K562 (cell line): ENCODE data around the gene CTNNBL1. TPM values are rescaled to one million over a fixed set of nuclear protein-coding genes. Genes with fewer than 3 reads are reported as not detected.

ENCODE experiments used
- ATAC-seq: fragments of 200-7000 bp; cut with Tn5 transposase; 3 replicates; pipeline ENCODE4 v1.9.1; 2020; ENCODE audit warnings: moderate library complexity
- BruUV-seq: library from RNA; stranded (reverse); fragments of 400-500 nt; replicated peaks from 2 replicates; lab custom pipeline; 2021; lab: Mats Ljungman, UMichigan
- CTCF ChIA-PET: fragments of 300-600 bp; formaldehyde crosslinking; extraction: SDS; loops from one replicate; lab custom pipeline; 2021; ENCODE audit warnings: low intra/inter-chr PET ratio; lab: Yijun Ruan, JAX
- POLR2A ChIA-PET: fragments of 300-600, 350-650 bp; sonication (Branson Sonifier 250); formaldehyde crosslinking; extraction: SDS; loops from one replicate; lab custom pipeline; 2021; ENCODE audit warnings: antibody characterized with exemption, inconsistent platforms; lab: Yijun Ruan, JAX
- DNase-seq, 4 experiments: peaks; one replicate each; pipeline versions ENCODE4 v3.0.0 to v3.0.0-alpha.2; 2011 to 2018; ENCODE audit warnings: low spot score in 3 of 4, mixed read lengths in 3 of 4; ENCODE audit errors: extremely low read depth in 1 of 4
- FAIRE-seq: peaks from 2 replicates; lab custom pipeline; 2011; peaks lifted over from hg19 to GRCh38; lab: Jason Lieb, UNC
- H2AFZ ChIP-seq: 2 replicates; pipeline ENCODE4 v1.6.0; 2011; ENCODE audit warnings: low read depth, low read length, control low read depth, inconsistent platforms
- H3K27ac ChIP-seq: fragments of 200-600 bp; 3 replicates; pipeline ENCODE4 v1.8.0; 2011; ENCODE audit warnings: low read depth, mild to moderate bottlenecking, control low read depth, inconsistent platforms, low read length, moderate library complexity, mixed read lengths; ENCODE audit errors: extremely low read depth
- H3K27me3 ChIP-seq, 2 experiments: fragments of 300-600 bp in 1 of 2; 2 replicates in 1 of 2; 3 replicates in 1 of 2; pipeline versions ENCODE4 v1.6.0 to v1.8.0; 2011; ENCODE audit warnings: inconsistent platforms in 2 of 2, low read length in 2 of 2, mild to moderate bottlenecking in 1 of 2, mixed read lengths in 1 of 2, moderate library complexity in 1 of 2; ENCODE audit not compliant: control insufficient read depth in 2 of 2, insufficient read depth in 2 of 2
- H3K36me3 ChIP-seq: fragments of 300-600 bp; 3 replicates; pipeline ENCODE4 v1.8.0; 2011; ENCODE audit warnings: mild to moderate bottlenecking, low read length, inconsistent platforms; ENCODE audit not compliant: control insufficient read depth, insufficient read depth
- H3K4me1 ChIP-seq, 2 experiments: fragments of 200-600 bp in 1 of 2; replicated peaks in 1 of 2; 2 replicates in 1 of 2; 3 replicates in 1 of 2; pipeline versions ENCODE4 v1.5.1 to v1.8.0; 2011; ENCODE audit warnings: inconsistent platforms in 2 of 2, low read length in 2 of 2, mild to moderate bottlenecking in 1 of 2, mixed read lengths in 1 of 2, moderate library complexity in 1 of 2; ENCODE audit not compliant: control insufficient read depth in 2 of 2, insufficient read depth in 2 of 2
- H3K4me2 ChIP-seq: 2 replicates; pipeline ENCODE4 v1.6.1; 2011; ENCODE audit warnings: low read length, control low read depth, inconsistent platforms, mixed read lengths; ENCODE audit not compliant: insufficient read depth
- H3K4me3 ChIP-seq: fragments of 200-600 bp; sonication (generic), shearing (Covaris generic); 2 replicates; pipeline ENCODE4 v1.5.1; 2016; ENCODE audit warnings: control low read depth, inconsistent platforms
- H3K79me2 ChIP-seq: fragments of 200-600 bp; 3 replicates; pipeline ENCODE4 v1.8.0; 2011; ENCODE audit warnings: low read length, inconsistent platforms; ENCODE audit not compliant: control insufficient read depth, insufficient read depth
- H3K9ac ChIP-seq, 2 experiments: 2 replicates each; pipeline versions ENCODE4 v1.6.0 to v1.6.1; 2011; ENCODE audit warnings: low read depth in 2 of 2, low read length in 2 of 2, control low read depth in 1 of 2, inconsistent platforms in 1 of 2, mild to moderate bottlenecking in 1 of 2, mixed read lengths in 1 of 2; ENCODE audit not compliant: insufficient read depth in 1 of 2
- H3K9me1 ChIP-seq: one replicate; pipeline ENCODE4 v1.6.0; 2011; ENCODE audit warnings: inconsistent platforms, mild to moderate bottlenecking, low read length, moderate library complexity; ENCODE audit not compliant: control insufficient read depth, insufficient read depth
- H3K9me3 ChIP-seq: replicated peaks from 2 replicates; pipeline ENCODE4 v1.5.1; 2011; ENCODE audit warnings: low read depth, low read length, inconsistent platforms; ENCODE audit not compliant: control insufficient read depth, insufficient read depth
- H4K20me1 ChIP-seq: replicated peaks from 2 replicates; pipeline ENCODE4 v1.6.1; 2011; ENCODE audit warnings: low read length, inconsistent platforms, mixed read lengths; ENCODE audit not compliant: control insufficient read depth, insufficient read depth
- CBFA2T2 ChIP-seq: fragments of 450-650 bp; conservative IDR thresholded peaks from 2 replicates; pipeline ENCODE4 v1.6.1; 2017; ENCODE audit warnings: mild to moderate bottlenecking
- CBX8 ChIP-seq: fragments of 200-600 bp; sonication (generic); IDR thresholded peaks from 2 replicates; pipeline ENCODE4 v1.6.1; 2012; ENCODE audit warnings: borderline replicate concordance, mixed run types, low read depth, mild to moderate bottlenecking, moderate library complexity, mixed read lengths, low read length, control low read depth, inconsistent platforms; ENCODE audit not compliant: poor library complexity, severe bottlenecking; ENCODE audit errors: extremely low read depth
- CHD2 ChIP-seq: IDR thresholded peaks from 2 replicates; pipeline ENCODE4 v1.6.1; 2011; ENCODE audit warnings: low read depth, low read length
- FOS ChIP-seq: IDR thresholded peaks from 3 replicates; pipeline ENCODE4 v1.6.1; 2011; ENCODE audit not compliant: insufficient read length; ENCODE audit errors: extremely low read depth
- FOXJ2 ChIP-seq: fragments of 200-800 bp; sonication (Bioruptor generic); IDR thresholded peaks from 2 replicates; pipeline ENCODE4 v1.6.1; 2016; ENCODE audit warnings: missing genetic modification characterization, missing compliant biosample characterization
- FOXP1 ChIP-seq: sonication (generic); formaldehyde crosslinking; IDR thresholded peaks from 2 replicates; pipeline ENCODE4 v1.8.0; 2022; ENCODE audit warnings: mild to moderate bottlenecking, missing genetic modification reagents
- TCF3 ChIP-seq: sonication (generic); formaldehyde crosslinking; IDR thresholded peaks from 2 replicates; pipeline ENCODE4 v1.4.0; 2020; ENCODE audit warnings: mild to moderate bottlenecking, missing genetic modification reagents
- WGBS: fragments of 100-300 bp; shearing (Covaris generic); methylation state at CpG from one replicate; pipeline ENCODE4 v1.1.6; 2016; ENCODE audit warnings: low coverage, mixed read lengths; ENCODE audit not compliant: insufficient coverage; ENCODE audit errors: missing lambda C conversion rate; 5-methylcytosine and 5-hydroxymethylcytosine counted together
- in situ Hi-C: fragments of 300-500 bp; cut with MboI; formaldehyde crosslinking; loops from 4 replicates; pipeline ENCODE4 v1.15.0; 2018; ENCODE audit warnings: inconsistent platforms, mixed read lengths
- intact Hi-C: fragments of 100-400 bp; cut with micrococcal nuclease; formaldehyde crosslinking; loops from 2 replicates; pipeline ENCODE4 v1.14.2; 2022
- polyA plus RNA-seq, 8 experiments: library from polyadenylated mRNA; depleted of rRNA in 4 of 8; stranded (reverse) in 5 of 8; unstranded in 3 of 8; fragments of >200 nt; fragmentation: Nextera tagmentation in 2 of 8; fragmentation: Illumina TruSeq in 1 of 8; extraction: Ambion mirVana in 2 of 8; extraction: Trizol in 1 of 8; gene quantifications; 2 replicates each; pipeline versions ENCODE4 v1.2.1 to v1.2.3, GENCODE V29; 2011 to 2014; ENCODE audit warnings: inconsistent platforms in 1 of 8, missing spikeins in 1 of 8
- total RNA-seq, 7 experiments: library from RNA; depleted of rRNA in 6 of 7; stranded (reverse); fragments of >200 nt in 6 of 7; fragmentation: Illumina TruSeq in 2 of 7; extraction: Trizol in 2 of 7; gene quantifications; 2 replicates each; pipeline versions ENCODE4 v1.2.1 to v1.2.3, GENCODE V29; 2011 to 2021; ENCODE audit warnings: low replicate concordance in 1 of 7
- TF ChIP-seq, protein P1 (sequence below): conservative IDR thresholded peaks from 2 replicates; pipeline ENCODE4 v1.6.1; 2011; ENCODE audit warnings: low read depth, mild to moderate bottlenecking, low read length; ENCODE audit not compliant: control insufficient read depth
- TF ChIP-seq, protein P2 (sequence below), 2 experiments: fragments of 450-650 bp; IDR thresholded peaks; 2 replicates each; pipeline ENCODE4 v1.6.1; 2016; ENCODE audit warnings: mild to moderate bottlenecking in 2 of 2, borderline replicate concordance in 1 of 2, low read depth in 1 of 2, moderate library complexity in 1 of 2

CTNNBL1 gene
- total and polyA plus RNA-seq, 9 of the 15 experiments (the other 6 are each of a cell fraction or from before 2014, with no cell fraction given): 32.4 to 85.6 (median 43.6) TPM

DNA sequence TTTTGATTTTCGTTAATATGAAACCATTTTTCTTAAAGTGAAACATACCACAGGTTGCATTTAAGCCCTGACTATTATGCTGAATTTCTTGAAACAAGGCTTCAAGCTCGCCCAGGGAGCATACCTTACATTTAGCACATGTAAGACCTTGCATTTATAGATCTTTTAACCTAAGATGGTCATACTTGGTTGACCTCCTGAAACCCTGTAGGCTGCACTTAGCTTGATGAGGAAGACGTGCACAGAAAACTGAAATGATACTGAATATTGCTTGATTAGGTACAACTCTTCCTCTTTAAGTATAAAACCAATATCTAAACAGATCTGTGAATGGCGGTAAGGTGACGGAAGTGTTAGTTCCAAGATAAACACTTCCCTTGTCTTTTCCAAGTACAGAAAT lies 82.2 kb downstream of the CTNNBL1 start:
- Histone ChIP-seq H3K4me1 (no peaks in the 10 kb centered on the region), H3K27ac (no peak overlapping the region), H2AFZ (no peak overlapping the region), H3K9ac (no peak overlapping the region), H3K79me2 (no peaks in the 10 kb centered on the region), H3K4me3 (no peak overlapping the region), H3K36me3 (no peaks in the 10 kb centered on the region), H3K4me2 (no peak overlapping the region), H4K20me1 (no peaks in the 10 kb centered on the region), H3K9me3 (no peaks in the 10 kb centered on the region; the same call in 1 of the 2 replicates), H3K27me3 (no peaks in the 10 kb centered on the region), H3K9me1 (no peaks in the 10 kb centered on the region)
- WGBS: 54% methylated on average over 5 of the region's 5 CpGs
- ChIA-PET POLR2A (interaction anchor here (1.4 kb wide), 1 partner anchor 13 kb away, joined by 3 read pairs; no protein-coding TSS in a partner anchor), CTCF (no interaction called here)
- ATAC-seq (no peak), FAIRE-seq (no peak), DNase-seq (no peak)
- intact Hi-C loops (no loop called here), in situ Hi-C loops (no loop called here)
- BruUV-seq: no TSS peak
- no peak for TF ChIP-seq CBFA2T2
- TF ChIP-seq, protein P1, sequence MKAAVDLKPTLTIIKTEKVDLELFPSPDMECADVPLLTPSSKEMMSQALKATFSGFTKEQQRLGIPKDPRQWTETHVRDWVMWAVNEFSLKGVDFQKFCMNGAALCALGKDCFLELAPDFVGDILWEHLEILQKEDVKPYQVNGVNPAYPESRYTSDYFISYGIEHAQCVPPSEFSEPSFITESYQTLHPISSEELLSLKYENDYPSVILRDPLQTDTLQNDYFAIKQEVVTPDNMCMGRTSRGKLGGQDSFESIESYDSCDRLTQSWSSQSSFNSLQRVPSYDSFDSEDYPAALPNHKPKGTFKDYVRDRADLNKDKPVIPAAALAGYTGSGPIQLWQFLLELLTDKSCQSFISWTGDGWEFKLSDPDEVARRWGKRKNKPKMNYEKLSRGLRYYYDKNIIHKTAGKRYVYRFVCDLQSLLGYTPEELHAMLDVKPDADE: no peak
- no peak for TF ChIP-seq FOXP1 (CRISPR knock-in tag)
- no peak for TF ChIP-seq CBX8
- TF ChIP-seq, protein P2, sequence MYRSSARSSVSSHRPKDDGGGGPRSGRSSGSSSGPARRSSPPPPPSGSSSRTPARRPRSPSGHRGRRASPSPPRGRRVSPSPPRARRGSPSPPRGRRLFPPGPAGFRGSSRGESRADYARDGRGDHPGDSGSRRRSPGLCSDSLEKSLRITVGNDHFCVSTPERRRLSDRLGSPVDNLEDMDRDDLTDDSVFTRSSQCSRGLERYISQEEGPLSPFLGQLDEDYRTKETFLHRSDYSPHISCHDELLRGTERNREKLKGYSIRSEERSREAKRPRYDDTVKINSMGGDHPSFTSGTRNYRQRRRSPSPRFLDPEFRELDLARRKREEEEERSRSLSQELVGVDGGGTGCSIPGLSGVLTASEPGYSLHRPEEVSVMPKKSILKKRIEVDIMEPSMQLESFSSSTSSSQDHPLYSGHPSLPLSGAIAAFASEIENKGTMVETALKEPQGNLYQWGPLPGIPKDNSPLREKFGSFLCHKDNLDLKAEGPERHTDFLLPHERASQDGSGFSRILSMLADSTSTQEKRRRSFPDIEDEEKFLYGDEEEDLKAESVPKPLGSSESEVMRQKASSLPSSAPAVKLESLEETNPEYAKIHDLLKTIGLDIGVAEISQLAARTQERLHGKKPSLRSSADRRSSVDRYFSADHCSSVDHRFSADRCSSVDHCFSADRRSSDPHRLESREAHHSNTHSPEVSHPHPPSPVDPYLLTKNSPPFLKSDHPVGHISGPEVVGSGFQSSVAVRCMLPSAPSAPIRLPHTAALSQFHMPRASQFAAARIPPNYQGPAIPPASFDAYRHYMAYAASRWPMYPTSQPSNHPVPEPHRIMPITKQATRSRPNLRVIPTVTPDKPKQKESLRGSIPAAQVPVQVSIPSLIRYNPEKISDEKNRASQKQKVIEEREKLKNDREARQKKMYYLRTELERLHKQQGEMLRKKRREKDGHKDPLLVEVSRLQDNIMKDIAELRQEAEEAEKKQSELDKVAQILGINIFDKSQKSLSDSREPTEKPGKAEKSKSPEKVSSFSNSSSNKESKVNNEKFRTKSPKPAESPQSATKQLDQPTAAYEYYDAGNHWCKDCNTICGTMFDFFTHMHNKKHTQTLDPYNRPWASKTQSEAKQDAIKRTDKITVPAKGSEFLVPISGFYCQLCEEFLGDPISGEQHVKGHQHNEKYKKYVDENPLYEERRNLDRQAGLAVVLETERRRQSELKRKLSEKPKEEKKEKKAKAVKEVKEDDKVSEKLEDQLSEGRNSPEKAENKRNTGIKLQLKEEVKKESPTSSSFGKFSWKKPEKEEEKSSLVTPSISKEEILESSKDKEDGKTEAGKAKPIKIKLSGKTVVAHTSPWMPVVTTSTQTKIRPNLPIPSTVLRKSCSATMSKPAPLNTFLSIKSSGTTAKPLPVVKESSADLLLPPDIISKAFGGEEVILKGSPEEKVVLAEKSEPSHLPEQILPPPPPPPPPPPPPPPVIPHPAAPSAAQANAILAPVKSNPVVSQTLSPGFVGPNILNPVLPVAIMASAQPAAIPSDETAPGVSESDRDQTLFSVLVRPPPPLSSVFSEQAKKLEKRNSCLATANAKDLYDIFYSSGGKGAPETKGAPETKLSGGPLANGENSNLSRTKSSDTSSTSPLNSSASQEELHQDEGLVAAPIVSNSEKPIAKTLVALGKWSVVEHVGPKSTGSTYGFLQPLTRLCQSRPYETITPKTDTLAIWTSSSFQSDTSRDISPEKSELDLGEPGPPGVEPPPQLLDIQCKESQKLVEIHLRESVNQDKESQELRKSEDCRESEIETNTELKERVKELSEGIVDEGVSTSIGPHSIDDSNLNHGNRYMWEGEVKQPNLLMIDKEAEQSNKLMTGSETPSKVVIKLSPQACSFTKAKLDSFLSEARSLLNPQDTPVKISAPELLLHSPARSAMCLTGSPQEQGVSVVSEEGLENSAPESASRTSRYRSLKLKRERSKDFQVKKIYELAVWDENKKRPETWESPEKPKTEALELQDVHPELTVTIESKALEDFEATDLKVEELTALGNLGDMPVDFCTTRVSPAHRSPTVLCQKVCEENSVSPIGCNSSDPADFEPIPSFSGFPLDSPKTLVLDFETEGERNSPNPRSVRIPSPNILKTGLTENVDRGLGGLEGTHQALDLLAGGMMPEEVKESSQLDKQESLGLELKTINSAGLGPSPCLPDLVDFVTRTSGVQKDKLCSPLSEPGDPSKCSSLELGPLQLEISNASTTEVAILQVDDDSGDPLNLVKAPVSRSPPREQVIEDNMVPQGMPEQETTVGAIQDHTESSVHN (IDR thresholded peaks at IDR 0.05; ENCODE audit: borderline replicate concordance in 1 of 2, low read depth in 1 of 2): no peak
- no peak for TF ChIP-seq TCF3 (CRISPR knock-in tag)
- TF ChIP-seq FOS: no peak
- no peak for TF ChIP-seq CHD2
- no peak for TF ChIP-seq FOXJ2
